HG03460 (cell line): ENCODE data around the gene MACF1.

Experiments
- ATAC-seq: cut with Tn5 transposase; IDR thresholded peaks from one replicate; pipeline ENCODE4 v1.9.1; 2021; ENCODE audit not compliant: unreplicated experiment

Gene MACF1

GRCh38 chr1:39410915-39411436 lies 206.5 kb downstream of the MACF1 start:
- no peak for ATAC-seq

- ATAC-seq = no peak
Measured at GRCh38 chr1:39411526-39412478, 207.3 kb downstream of the MACF1 start.

GRCh38 chr1:39412892-39413291 lies 208.4 kb downstream of the MACF1 start:
- ATAC-seq = no peak

- no peak for ATAC-seq
Measured at GRCh38 chr1:39413902-39414528, 209.5 kb downstream of the MACF1 start.

- no peak for ATAC-seq
Measured at GRCh38 chr1:39415553-39415952, 211.1 kb downstream of the MACF1 start.

- ATAC-seq = no peak
Measured at GRCh38 chr1:39416609-39417008, 212.1 kb downstream of the MACF1 start.

GRCh38 chr1:39418236-39418635 lies 213.7 kb downstream of the MACF1 start:
- ATAC-seq = no peak

GRCh38 chr1:39420493-39420892 lies 216.0 kb downstream of the MACF1 start:
- no peak for ATAC-seq

GRCh38 chr1:39422614-39423013 lies 218.1 kb downstream of the MACF1 start:
- ATAC-seq = no peak

GRCh38 chr1:39425151-39425550 lies 220.7 kb downstream of the MACF1 start:
- ATAC-seq = no peak

GRCh38 chr1:39425634-39426033 lies 221.1 kb downstream of the MACF1 start:
- ATAC-seq = no peak

- no peak for ATAC-seq
Measured at GRCh38 chr1:39426346-39426745, 221.9 kb downstream of the MACF1 start.

GRCh38 chr1:39427374-39427773 lies 222.9 kb downstream of the MACF1 start:
- no peak for ATAC-seq

- ATAC-seq = no peak
Measured at GRCh38 chr1:39427912-39428311, 223.4 kb downstream of the MACF1 start.

GRCh38 chr1:39431927-39432326 lies 227.4 kb downstream of the MACF1 start:
- ATAC-seq = no peak

- no peak for ATAC-seq
Measured at GRCh38 chr1:39434797-39435395, 230.4 kb downstream of the MACF1 start.

GRCh38 chr1:39435597-39435996 lies 231.1 kb downstream of the MACF1 start:
- ATAC-seq = no peak

GRCh38 chr1:39436842-39437241 lies 232.3 kb downstream of the MACF1 start:
- ATAC-seq = no peak

- no peak for ATAC-seq
Measured at GRCh38 chr1:39438042-39438441, 233.5 kb downstream of the MACF1 start.

GRCh38 chr1:39440856-39441255 lies 236.4 kb downstream of the MACF1 start:
- ATAC-seq = no peak

GRCh38 chr1:39441797-39442196 lies 237.3 kb downstream of the MACF1 start:
- ATAC-seq = no peak

GRCh38 chr1:39445573-39445972 lies 241.1 kb downstream of the MACF1 start:
- ATAC-seq = no peak
